Activated CD4-positive, alpha-beta T cell treated with anti-CD3 and anti-CD28 coated beads for 36 hours (primary cell): Measurements from ENCODE around the gene FGF1. TPM values are rescaled to one million over a fixed set of nuclear protein-coding genes. Genes with fewer than 3 reads are reported as not detected.

Experiments used
- ATAC-seq: fragments of 200-7000 bp; cut with Tn5 transposase; one replicate; pipeline ENCODE4 v1.10.0; 2021; ENCODE audit warnings: mild to moderate bottlenecking, moderate library complexity
- CTCF ChIA-PET: fragments of 350-600 bp; sonication (Branson Sonifier 250); formaldehyde crosslinking; loops from one replicate; lab custom pipeline; 2021; ENCODE audit warnings: antibody characterized with exemption; lab: Charles Lee
- POLR2A ChIA-PET: fragments of 350-600 bp; sonication (Branson Sonifier 250); formaldehyde crosslinking; loops from one replicate; lab custom pipeline; 2021; ENCODE audit warnings: antibody characterized with exemption, inconsistent platforms; lab: Charles Lee
- DNase-seq: peaks from one replicate; pipeline ENCODE4 v3.0.0-alpha.2; 2020
- H3K27ac Mint-ChIP-seq: one replicate; pipeline ENCODE4 v1.8.0; 2021; ENCODE audit warnings: mixed read lengths
- H3K27me3 Mint-ChIP-seq: one replicate; pipeline ENCODE4 v1.8.0; 2021; ENCODE audit warnings: mixed read lengths
- H3K36me3 Mint-ChIP-seq: one replicate; pipeline ENCODE4 v1.8.0; 2021; ENCODE audit warnings: low read depth, mixed read lengths
- H3K4me1 Mint-ChIP-seq: one replicate; pipeline ENCODE4 v1.8.0; 2021; ENCODE audit warnings: mixed read lengths
- H3K4me3 Mint-ChIP-seq: one replicate; pipeline ENCODE4 v1.8.0; 2021; ENCODE audit warnings: mild to moderate bottlenecking, moderate library complexity, mixed read lengths
- H3K9me3 Mint-ChIP-seq: one replicate; pipeline ENCODE4 v1.8.0; 2021; ENCODE audit warnings: low read depth, mixed read lengths
- intact Hi-C, 2 experiments: fragments of 100-400 bp; cut with DNase I in 1 of 2; cut with micrococcal nuclease in 1 of 2; formaldehyde crosslinking; loops; one replicate each; pipeline versions ENCODE4 v1.14.2 to v1.15.1; 2022 to 2024; cut with DNase I, micrococcal nuclease
- total RNA-seq, 2 experiments: library from RNA; stranded (reverse); gene quantifications; one replicate each; pipeline ENCODE4 v1.2.3, GENCODE V29; 2021

The FGF1 gene
- total RNA-seq, 2 experiments from 2014 or later: not detected

DNA sequence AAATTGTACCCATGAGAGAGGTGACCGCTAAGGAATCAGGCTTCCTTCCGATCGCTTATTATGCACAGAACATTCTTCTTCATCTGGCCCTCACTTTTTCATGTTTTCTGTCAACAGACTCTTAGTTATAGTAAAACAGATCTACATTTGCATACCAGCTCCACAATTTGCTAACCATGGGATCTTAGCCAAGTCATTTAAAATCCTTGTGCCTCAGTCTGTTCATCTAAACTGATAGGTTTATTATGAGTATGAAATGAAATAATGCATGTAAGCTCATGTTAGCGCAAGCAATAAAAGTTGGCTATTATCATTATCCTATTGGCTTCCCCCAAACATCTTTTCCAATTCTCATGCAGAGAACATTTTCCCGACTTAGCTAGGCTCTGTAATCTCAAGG, 42.3 kb downstream of the FGF1 start:
- intact Hi-C loops: no loop called here
- CTCF ChIA-PET: interaction anchor here (0.6 to 4.5 kb wide), 3 partner anchors 12 to 974 kb away, joined by 3 to 34 read pairs (median 12); no protein-coding TSS in a partner anchor
- Mint-ChIP-seq H3K27ac (no peak overlapping the region), H3K36me3 (no peaks in the 10 kb centered on the region), H3K4me1 (peaks cover 3% of the 10 kb centered on the region), H3K4me3 (no peak overlapping the region), H3K9me3 (no peaks in the 10 kb centered on the region), H3K27me3 (peaks cover 14% of the 10 kb centered on the region)
- ATAC-seq: no peak
- DNase-seq: no peak
- POLR2A ChIA-PET: no interaction called here

DNA sequence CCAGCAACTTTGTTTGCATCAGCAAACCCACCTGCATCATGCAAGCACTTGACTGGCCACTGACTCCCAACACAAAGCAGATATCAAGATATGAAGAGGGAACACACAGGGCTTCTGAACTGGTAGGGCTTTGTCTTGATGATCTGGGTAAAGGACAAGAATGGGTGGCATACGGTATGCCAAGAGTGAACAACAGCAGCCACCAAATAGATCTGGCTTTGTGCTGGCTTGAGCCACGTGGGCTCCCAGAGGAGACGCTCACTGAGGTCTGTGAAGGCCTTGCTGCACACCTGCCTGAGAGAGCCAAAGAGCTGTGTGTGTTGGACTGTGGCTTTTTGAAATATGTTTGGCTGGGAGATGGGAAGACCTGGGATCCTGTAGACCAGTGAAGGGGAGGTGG, 43.5 kb downstream of the FGF1 start:
- POLR2A ChIA-PET: no interaction called here
- CTCF ChIA-PET: interaction anchor here (1.7 to 4.5 kb wide), 2 partner anchors 13 to 71 kb away, joined by 7 to 34 read pairs; no protein-coding TSS in a partner anchor
- H3K4me1 Mint-ChIP-seq: peaks cover 3% of the 10 kb centered on the region

GRCh38 chr5:142641711-142642110, 44.2 kb downstream of the FGF1 start:
- ATAC-seq: no peak
- CTCF ChIA-PET: interaction anchor here (1.2 to 1.7 kb wide), 3 partner anchors 16 to 238 kb away, joined by 3 to 7 read pairs (median 5); no protein-coding TSS in a partner anchor

More for the DNA sequence above, 43.5 kb downstream of the FGF1 start:
- intact Hi-C loops: no loop called here
- Mint-ChIP-seq H3K27ac (no peak overlapping the region), H3K27me3 (peaks cover 18% of the 10 kb centered on the region), H3K4me3 (no peak overlapping the region), H3K9me3 (no peaks in the 10 kb centered on the region), H3K36me3 (no peaks in the 10 kb centered on the region)
- no peak for DNase-seq
- ATAC-seq: no peak

GRCh38 chr5:142640316-142641005, 45.4 kb downstream of the FGF1 start:
- ChIA-PET POLR2A (no interaction called here), CTCF (interaction anchor here (0.9 to 1.3 kb wide), 4 partner anchors 14 to 239 kb away, joined by 3 to 5 read pairs (median 3); no protein-coding TSS in a partner anchor)
- H3K27ac Mint-ChIP-seq: no peak overlapping the region
- peaks cover 20% of the 10 kb centered on the region for H3K27me3 Mint-ChIP-seq
- no peak for DNase-seq
- peaks cover 3% of the 10 kb centered on the region for H3K4me1 Mint-ChIP-seq
- ATAC-seq: no peak
- H3K4me3 Mint-ChIP-seq: no peak overlapping the region
- intact Hi-C loops: no loop called here
- no peaks in the 10 kb centered on the region for H3K36me3 Mint-ChIP-seq
- no peaks in the 10 kb centered on the region for H3K9me3 Mint-ChIP-seq

More at GRCh38 chr5:142641711-142642110, 44.2 kb downstream of the FGF1 start:
- Mint-ChIP-seq H3K9me3 (no peaks in the 10 kb centered on the region), H3K27ac (no peak overlapping the region), H3K36me3 (no peaks in the 10 kb centered on the region), H3K4me1 (peaks cover 3% of the 10 kb centered on the region), H3K27me3 (peaks cover 21% of the 10 kb centered on the region), H3K4me3 (no peak overlapping the region)
- DNase-seq: no peak
- POLR2A ChIA-PET: no interaction called here
- intact Hi-C loops: no loop called here

DNA sequence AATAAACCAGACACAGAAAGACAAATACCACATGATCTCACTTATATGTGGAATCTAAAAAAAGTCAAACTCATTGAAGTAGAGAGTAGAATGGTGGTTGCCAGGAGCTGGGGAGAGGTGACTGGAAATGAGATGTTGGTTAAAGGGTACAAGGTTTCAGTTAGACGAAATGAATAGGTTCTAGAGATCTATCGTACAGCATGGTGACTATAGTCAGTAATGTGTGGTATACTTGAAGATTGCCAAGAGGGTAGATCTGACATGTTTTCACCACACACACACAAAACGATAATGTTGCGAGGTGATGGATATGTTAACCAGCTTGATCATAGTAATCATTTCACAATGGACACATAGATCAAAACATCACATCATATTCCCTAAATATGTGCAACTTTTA, 46.4 kb downstream of the FGF1 start:
- no peak overlapping the region for H3K4me3 Mint-ChIP-seq
- DNase-seq (no peak), ATAC-seq (peak; percentile 64)
- peaks cover 3% of the 10 kb centered on the region for H3K4me1 Mint-ChIP-seq
- ChIA-PET CTCF (interaction anchor here (0.5 to 0.9 kb wide), 2 partner anchors 20 to 73 kb away, joined by 3 read pairs; no protein-coding TSS in a partner anchor), POLR2A (no interaction called here)
- H3K27ac Mint-ChIP-seq: no peak overlapping the region
- peaks cover 19% of the 10 kb centered on the region for H3K27me3 Mint-ChIP-seq
- H3K9me3 Mint-ChIP-seq: no peaks in the 10 kb centered on the region
- intact Hi-C loops: no loop called here
- H3K36me3 Mint-ChIP-seq: no peaks in the 10 kb centered on the region

GRCh38 chr5:142637871-142638270, 48.0 kb downstream of the FGF1 start:
- POLR2A ChIA-PET: no interaction called here

GRCh38 chr5:142636698-142637324, 49.1 kb downstream of the FGF1 start:
- Mint-ChIP-seq H3K27me3 (peaks cover 15% of the 10 kb centered on the region), H3K36me3 (no peaks in the 10 kb centered on the region), H3K27ac (no peak overlapping the region), H3K4me1 (no peaks in the 10 kb centered on the region), H3K9me3 (no peaks in the 10 kb centered on the region), H3K4me3 (no peak overlapping the region)
- CTCF ChIA-PET: interaction anchor here (0.9 kb wide), 1 partner anchor 15 kb away, joined by 4 read pairs; no protein-coding TSS in a partner anchor
- no peak for DNase-seq
- intact Hi-C loops: no loop called here
- ATAC-seq: no peak
- POLR2A ChIA-PET: no interaction called here

More at GRCh38 chr5:142637871-142638270, 48.0 kb downstream of the FGF1 start:
- Mint-ChIP-seq H3K27me3 (peaks cover 17% of the 10 kb centered on the region), H3K4me1 (no peaks in the 10 kb centered on the region), H3K4me3 (no peak overlapping the region), H3K27ac (no peak overlapping the region), H3K9me3 (no peaks in the 10 kb centered on the region), H3K36me3 (no peaks in the 10 kb centered on the region)
- CTCF ChIA-PET: interaction anchor here (0.8 to 1.4 kb wide), 3 partner anchors 10 to 16 kb away, joined by 3 to 4 read pairs (median 4); no protein-coding TSS in a partner anchor
- ATAC-seq (no peak), DNase-seq (no peak)
- intact Hi-C loops: no loop called here

DNA sequence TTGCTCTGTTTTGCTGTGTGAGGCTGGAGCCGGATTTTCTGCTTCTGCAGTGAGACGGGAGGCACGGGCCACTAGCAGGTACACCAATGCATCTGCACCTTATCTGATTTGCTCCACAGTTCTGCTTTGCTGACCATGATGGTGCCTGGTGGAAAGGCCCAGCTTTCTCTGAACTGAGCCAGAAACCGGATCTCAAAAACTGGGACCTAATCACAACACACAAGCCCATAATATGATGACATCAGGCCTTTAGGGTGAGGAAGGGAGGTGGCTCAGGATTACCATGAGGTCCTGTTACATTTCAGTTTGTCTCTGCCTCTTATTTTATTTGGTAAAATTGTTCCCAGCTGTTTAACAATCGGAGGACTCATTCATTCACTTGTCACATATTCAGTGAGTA, 49.8 kb downstream of the FGF1 start:
- H3K4me3 Mint-ChIP-seq: no peak overlapping the region
- peaks cover 15% of the 10 kb centered on the region for H3K27me3 Mint-ChIP-seq
- H3K4me1 Mint-ChIP-seq: no peaks in the 10 kb centered on the region
- POLR2A ChIA-PET: no interaction called here
- H3K36me3 Mint-ChIP-seq: no peaks in the 10 kb centered on the region
- H3K27ac Mint-ChIP-seq: no peak overlapping the region
- ATAC-seq (no peak), DNase-seq (no peak)
- no peaks in the 10 kb centered on the region for H3K9me3 Mint-ChIP-seq
- CTCF ChIA-PET: no interaction called here
- intact Hi-C loops: no loop called here

DNA sequence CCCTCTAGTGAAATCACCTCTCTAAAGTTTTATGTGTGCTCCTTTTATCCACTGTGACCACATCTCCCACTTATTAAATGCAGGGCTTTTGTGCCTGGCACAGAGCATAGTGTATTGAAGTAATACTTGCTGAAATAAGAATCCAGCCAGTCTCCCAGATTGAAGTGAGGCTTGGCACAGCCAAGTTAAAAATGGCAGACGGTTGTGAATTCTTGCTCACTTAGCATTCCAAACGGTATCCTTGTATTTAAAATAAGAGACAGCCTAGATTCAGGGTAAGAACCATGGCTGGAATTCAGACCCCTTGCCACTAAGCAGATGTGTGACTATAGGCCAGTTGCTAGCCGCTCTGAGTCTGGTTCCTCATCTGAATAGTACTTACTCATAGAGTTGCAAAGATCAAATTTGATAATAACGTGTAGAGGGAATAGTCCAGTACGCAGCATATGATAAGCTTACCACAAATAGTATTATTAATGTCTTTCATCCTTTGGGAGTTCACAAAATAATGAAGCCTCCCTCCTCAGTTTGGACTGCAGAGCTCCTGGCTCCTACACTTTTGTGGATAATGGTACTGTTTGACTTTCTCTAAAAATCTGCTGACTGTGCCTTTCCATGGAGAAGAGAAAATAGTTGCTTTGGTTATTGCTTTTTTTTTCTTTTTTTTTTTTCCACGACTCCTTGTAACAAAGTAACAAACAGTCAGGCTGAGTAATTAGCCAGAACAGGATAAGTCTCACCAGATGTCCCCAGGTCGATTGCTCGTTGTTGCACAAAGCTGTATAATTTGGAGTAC, 51.5 kb downstream of the FGF1 start:
- Mint-ChIP-seq H3K27ac (no peak overlapping the region), H3K36me3 (no peaks in the 10 kb centered on the region), H3K9me3 (no peaks in the 10 kb centered on the region), H3K4me1 (no peaks in the 10 kb centered on the region), H3K4me3 (no peak overlapping the region), H3K27me3 (peaks cover 12% of the 10 kb centered on the region)
- POLR2A ChIA-PET: no interaction called here
- DNase-seq: no peak
- CTCF ChIA-PET: interaction anchor here (1.3 kb wide), 1 partner anchor 233 kb away, joined by 5 read pairs; no protein-coding TSS in a partner anchor
- no peak for ATAC-seq
- intact Hi-C loops: no loop called here

DNA sequence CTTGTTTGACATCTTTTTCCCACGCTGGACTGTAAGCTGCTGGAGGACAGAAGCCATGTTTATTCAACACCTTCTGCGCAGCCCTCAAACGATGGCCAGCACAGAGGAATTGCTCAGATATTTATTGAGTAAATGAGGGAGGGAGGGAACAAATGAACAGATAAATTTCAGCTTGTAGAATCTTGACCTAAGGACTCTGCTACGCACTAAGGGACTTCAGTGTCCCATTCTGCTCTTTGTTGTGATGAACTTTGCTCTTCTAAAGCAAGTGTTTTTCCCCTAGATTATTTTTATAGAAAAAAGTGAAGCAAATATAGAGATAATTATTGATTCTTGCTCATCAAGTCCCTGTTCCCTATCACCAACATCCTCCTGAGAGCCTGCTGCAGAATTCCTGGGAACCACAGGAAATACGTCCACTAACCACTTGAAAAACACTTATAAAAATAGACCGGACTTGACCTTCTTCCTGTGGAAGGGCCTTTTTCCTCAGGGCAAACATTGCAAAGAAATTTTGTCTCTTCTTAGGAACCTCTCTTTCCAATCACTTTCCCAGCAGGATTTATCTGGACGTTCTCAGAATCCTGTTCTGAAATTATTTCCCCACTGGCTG, 54.9 kb downstream of the FGF1 start:
- CTCF ChIA-PET: interaction anchor here (1.0 kb wide), 1 partner anchor 19 kb away, joined by 3 read pairs; no protein-coding TSS in a partner anchor
- DNase-seq: no peak
- no peak for ATAC-seq
- intact Hi-C loops: no loop called here
- Mint-ChIP-seq H3K36me3 (no peaks in the 10 kb centered on the region), H3K27me3 (no peaks in the 10 kb centered on the region), H3K27ac (no peak overlapping the region), H3K9me3 (no peaks in the 10 kb centered on the region), H3K4me3 (no peak overlapping the region), H3K4me1 (no peaks in the 10 kb centered on the region)
- POLR2A ChIA-PET: no interaction called here
